Testis (tissue), 3 donors: Measurements from ENCODE around the gene RIC8B. TPM values are rescaled to one million over a fixed set of nuclear protein-coding genes. Genes with fewer than 3 reads are reported as not detected.

Experiments
- DNase-seq: peaks from one replicate; pipeline ENCODE4 v3.0.0-alpha.2; 2019
- H3K27ac ChIP-seq, 2 donors: fragments of 200-600 bp; sonication (generic); one replicate each; pipeline ENCODE4 v1.5.1; 2019
- H3K27me3 ChIP-seq: fragments of 200-600 bp; sonication (generic); one replicate; pipeline ENCODE4 v1.5.1; 2019
- H3K36me3 ChIP-seq: fragments of 200-600 bp; sonication (generic); one replicate; pipeline ENCODE4 v1.5.1; 2017; ENCODE audit warnings: low read depth; ENCODE audit errors: missing control alignments
- H3K4me1 ChIP-seq: fragments of 200-600 bp; sonication (generic); one replicate; pipeline ENCODE4 v1.5.1; 2019
- H3K4me3 ChIP-seq, 2 donors: fragments of 200-600 bp; sonication (generic); one replicate each; pipeline ENCODE4 v1.5.1; 2017 to 2019
- H3K9me3 ChIP-seq: fragments of 200-600 bp; sonication (generic); one replicate; pipeline ENCODE4 v1.5.1; 2017
- CTCF ChIP-seq, 3 experiments: fragments of 450-650 bp in 2 of 3; fragments of 200-600 bp in 1 of 3; sonication (generic) in 1 of 3; IDR thresholded peaks; one replicate each; pipeline ENCODE4 v1.5.1; 2016 to 2019; ENCODE audit warnings: antibody characterized with exemption in 3 of 3, mild to moderate bottlenecking in 2 of 3, moderate library complexity in 1 of 3
- POLR2A ChIP-seq: fragments of 450-650 bp; IDR thresholded peaks from one replicate; pipeline ENCODE4 v1.6.1; 2017; ENCODE audit warnings: antibody characterized with exemption, mild to moderate bottlenecking, moderate library complexity
- WGBS, 2 donors: methylation state at CpG; one replicate each; pipeline ENCODE4 v1.1.5; 2018; 5-methylcytosine and 5-hydroxymethylcytosine counted together
- intact Hi-C: fragments of 100-400 bp; cut with DNase I; formaldehyde crosslinking; loops from one replicate; pipeline ENCODE4 v1.15.1; 2023; ENCODE audit warnings: low total_unique reads
- polyA plus RNA-seq: library from polyadenylated mRNA; stranded (reverse); fragments of 350-450 nt; fragmentation: Illumina TruSeq; extraction: RNeasy Lipid Tissue Mini Kit (QIAGEN cat#74804); gene quantifications from one replicate; pipeline ENCODE4 v1.2.3, GENCODE V29; 2014; ENCODE audit warnings: low read depth, low replicate concordance; ENCODE audit not compliant: insufficient read depth
- total RNA-seq, 2 donors: library from RNA; depleted of rRNA; stranded (reverse); fragments of >200 nt; gene quantifications; one replicate each; pipeline ENCODE4 v1.2.3, GENCODE V29; 2016

The RIC8B gene
- total and polyA plus RNA-seq, 3 donors from 2014 or later: 14.3 to 27.7 (median 18.3) TPM

GRCh38 chr12:106903241-106903945, 128.9 kb downstream of the RIC8B start:
- WGBS, 2 donors: 4 to 5% methylated on average over 18 to 28 of the region's 28 CpGs
- no peak overlapping the region for H3K27ac ChIP-seq

GRCh38 chr12:106906715-106907114, 132.2 kb downstream of the RIC8B start:
- 88 to 94% methylated on average over 2 of the region's 2 CpGs for WGBS, 2 donors
- Histone ChIP-seq H3K4me3 (no peak overlapping the region), H3K9me3 (no peaks in the 10 kb centered on the region), H3K4me1 (no peaks in the 10 kb centered on the region), H3K27me3 (no peaks in the 10 kb centered on the region), H3K27ac (no peak overlapping the region), H3K36me3 (no peaks in the 10 kb centered on the region)
- TF ChIP-seq CTCF (IDR thresholded peaks at IDR 0.05) (no peak), POLR2A (no peak)
- no peak for DNase-seq
- intact Hi-C loops: no loop called here

More at GRCh38 chr12:106903241-106903945, 128.9 kb downstream of the RIC8B start:
- intact Hi-C loops: no loop called here
- TF ChIP-seq POLR2A (no peak), CTCF (IDR thresholded peaks at IDR 0.05) (no peak)
- no peaks in the 10 kb centered on the region for H3K9me3 ChIP-seq
- no peaks in the 10 kb centered on the region for H3K36me3 ChIP-seq
- H3K4me1 ChIP-seq: no peaks in the 10 kb centered on the region
- no peaks in the 10 kb centered on the region for H3K27me3 ChIP-seq
- H3K4me3 ChIP-seq: peak overlapping the region; percentile 35 to 58
- DNase-seq: peak; percentile 86

- WGBS, 2 donors: 75 to 90% methylated on average over 5 of the region's 5 CpGs
- no peak overlapping the region for H3K4me3 ChIP-seq
- no peaks in the 10 kb centered on the region for H3K36me3 ChIP-seq
- DNase-seq: no peak
- no peaks in the 10 kb centered on the region for H3K9me3 ChIP-seq
- TF ChIP-seq POLR2A: no peak
- no peak for TF ChIP-seq CTCF (IDR thresholded peaks at IDR 0.05)
- no peak overlapping the region for H3K27ac ChIP-seq
- H3K4me1 ChIP-seq: no peaks in the 10 kb centered on the region
- intact Hi-C loops: no loop called here
- no peaks in the 10 kb centered on the region for H3K27me3 ChIP-seq
These were observed 132.9 kb downstream of the RIC8B start for GRCh38 chr12:106907411-106907810.

- intact Hi-C loops: no loop called here
- 86 to 87% methylated on average over 4 of the region's 4 CpGs for WGBS, 2 donors
- H3K4me3 ChIP-seq: no peak overlapping the region
- no peak overlapping the region for H3K27ac ChIP-seq
- no peaks in the 10 kb centered on the region for H3K36me3 ChIP-seq
- no peak for DNase-seq
- H3K27me3 ChIP-seq: no peaks in the 10 kb centered on the region
- no peak for TF ChIP-seq POLR2A
- TF ChIP-seq CTCF (IDR thresholded peaks at IDR 0.05): no peak
- H3K4me1 ChIP-seq: no peaks in the 10 kb centered on the region
- H3K9me3 ChIP-seq: no peaks in the 10 kb centered on the region
These were observed 133.4 kb downstream of the RIC8B start for GRCh38 chr12:106907846-106908245.

GRCh38 chr12:106908561-106908960, 134.1 kb downstream of the RIC8B start:
- no peak for DNase-seq
- H3K27me3 ChIP-seq: no peaks in the 10 kb centered on the region
- H3K36me3 ChIP-seq: no peaks in the 10 kb centered on the region
- no peak overlapping the region for H3K27ac ChIP-seq
- no peaks in the 10 kb centered on the region for H3K9me3 ChIP-seq
- H3K4me3 ChIP-seq: no peak overlapping the region
- no peaks in the 10 kb centered on the region for H3K4me1 ChIP-seq
- WGBS, 2 donors: 82% methylated on average over 3 of the region's 3 CpGs
- TF ChIP-seq POLR2A (no peak), CTCF (IDR thresholded peaks at IDR 0.05) (no peak)
- intact Hi-C loops: no loop called here
